Measurements from ENCODE around the gene VAV3.
"Not testable (repeated sequence)": the region's sequence is repeated elsewhere in the genome, so short reads cannot be mapped to it uniquely, and the experiment has no call there.

The VAV3 gene

DNA sequence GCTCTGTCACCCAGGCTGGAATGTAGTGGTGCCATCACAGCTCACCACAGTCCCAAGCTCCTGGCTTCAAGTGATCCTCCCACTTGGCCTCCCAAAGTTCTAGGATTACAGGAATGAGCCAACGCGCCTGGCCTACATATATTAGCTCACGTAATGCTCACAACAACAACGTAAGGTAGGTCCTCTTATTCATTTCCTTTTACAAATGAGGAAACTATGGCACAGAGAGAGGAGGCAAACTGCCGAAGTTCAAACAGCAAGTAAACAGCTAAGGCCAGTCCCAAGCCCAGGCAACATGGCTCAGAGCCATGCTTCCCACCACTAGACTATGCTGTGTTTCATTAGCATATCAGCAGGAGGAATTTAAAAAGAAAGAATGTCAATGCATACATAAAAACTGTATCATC, 284.4 kb downstream of the VAV3 start:
- no peak for DNase-seq (ENCODE audit: low spot score)

DNA sequence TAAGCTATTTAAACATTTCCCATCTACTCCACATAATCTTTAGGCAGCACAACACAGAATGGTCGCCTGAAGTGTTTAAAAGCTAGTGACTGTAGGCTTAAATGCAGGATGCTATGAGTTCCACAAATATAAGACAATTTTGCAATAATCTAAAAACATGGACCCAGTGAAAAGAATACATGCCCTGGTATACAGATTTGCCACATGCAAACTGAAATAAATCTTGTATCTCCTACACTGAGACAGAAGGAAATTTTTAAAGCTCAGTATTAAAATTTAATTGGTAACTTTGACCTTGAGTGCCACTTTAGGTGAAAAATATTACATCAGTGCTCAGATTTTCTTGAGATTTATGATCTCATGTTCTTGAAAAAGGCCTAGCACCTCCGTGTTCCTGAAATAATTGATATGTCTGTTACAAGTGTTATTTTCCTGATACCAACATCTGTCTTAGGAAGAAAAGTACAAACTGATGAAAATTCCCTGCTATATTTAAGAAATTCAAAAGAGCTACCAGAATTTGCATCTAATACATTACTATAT, 285.5 kb downstream of the VAV3 start:
- no peak for DNase-seq (ENCODE audit: low spot score)

DNA sequence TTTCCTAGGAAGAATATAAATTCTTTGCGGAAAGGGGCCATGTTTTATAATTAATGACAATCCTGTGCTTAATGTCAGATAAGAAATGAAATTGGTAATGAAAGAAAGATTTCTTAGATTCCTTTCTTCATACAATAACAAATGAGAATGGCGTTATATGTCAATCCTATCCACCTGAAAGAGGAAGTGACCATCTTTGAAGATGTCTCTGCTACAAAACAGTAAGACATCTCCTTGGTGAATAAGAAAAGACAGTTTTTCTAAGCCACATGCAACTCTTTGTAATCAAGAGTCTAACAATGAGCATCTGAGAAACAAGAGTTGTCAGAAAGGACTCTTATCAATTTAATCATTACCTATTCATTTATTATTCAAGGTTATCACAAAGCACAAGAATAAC, 286.0 kb downstream of the VAV3 start:
- DNase-seq (ENCODE audit: low spot score), result no peak

- DNase-seq (ENCODE audit: low spot score), result no peak
Measured at GRCh38 chr1:107677697-107678096, 287.3 kb downstream of the VAV3 start.

GRCh38 chr1:107674486-107674885, 290.5 kb downstream of the VAV3 start:
- DNase-seq (ENCODE audit: low spot score), result no peak

DNA sequence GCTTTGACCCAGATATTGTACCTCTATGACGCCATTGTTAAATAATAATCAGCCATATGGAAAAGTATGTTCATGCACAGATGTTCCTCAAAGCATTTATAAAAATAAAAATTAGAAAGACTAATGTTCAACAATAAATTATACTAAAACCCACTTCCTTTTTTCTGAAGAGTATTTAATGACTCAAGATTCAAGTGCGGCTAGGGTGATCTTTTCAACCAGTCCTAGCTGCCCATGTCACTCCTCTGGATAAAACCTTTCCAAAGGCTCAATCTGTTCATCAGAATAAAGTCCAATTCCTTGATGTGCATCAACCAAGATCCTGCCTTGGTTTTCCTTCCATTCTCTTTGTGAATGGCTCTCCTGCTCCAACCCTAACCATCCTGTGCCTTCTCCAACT, 292.0 kb downstream of the VAV3 start:
- DNase-seq (ENCODE audit: low spot score), result no peak

DNA sequence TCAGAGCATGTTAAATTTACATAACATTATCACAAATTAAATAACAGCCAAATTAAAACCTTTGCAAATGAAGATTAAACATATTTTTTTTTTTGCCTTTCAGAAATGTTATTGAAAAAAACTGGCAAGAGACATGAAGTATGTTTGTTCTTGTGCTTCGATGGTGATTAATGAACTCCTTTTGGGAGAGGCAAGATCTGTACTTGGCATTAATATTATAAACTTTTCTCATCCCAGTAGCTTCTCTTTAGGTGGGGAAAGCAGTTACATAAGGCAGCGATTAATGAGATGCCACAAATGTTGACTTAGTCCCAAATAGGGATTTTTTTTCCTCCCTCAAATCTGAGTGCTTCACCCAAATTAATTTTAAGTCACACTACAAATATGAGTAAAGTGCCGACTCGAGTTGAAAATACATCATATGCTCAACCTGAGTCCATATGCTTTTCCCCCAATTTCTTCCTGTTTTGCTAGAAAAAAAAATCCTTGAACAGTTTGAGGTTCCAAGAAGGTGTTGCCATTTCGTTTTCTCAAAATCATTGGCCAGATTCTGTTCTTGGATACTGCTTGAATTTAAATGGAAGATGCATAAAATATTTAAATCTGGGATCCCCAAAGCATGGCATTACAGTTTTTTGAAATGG, 294.5 kb downstream of the VAV3 start:
- no peak for DNase-seq (ENCODE audit: low spot score)

GRCh38 chr1:107669996-107670395, 295.0 kb downstream of the VAV3 start:
- DNase-seq (ENCODE audit: low spot score), result peak; percentile 5

- no peak for DNase-seq (ENCODE audit: low spot score)
Measured at GRCh38 chr1:107668762-107669161, 296.2 kb downstream of the VAV3 start.

DNA sequence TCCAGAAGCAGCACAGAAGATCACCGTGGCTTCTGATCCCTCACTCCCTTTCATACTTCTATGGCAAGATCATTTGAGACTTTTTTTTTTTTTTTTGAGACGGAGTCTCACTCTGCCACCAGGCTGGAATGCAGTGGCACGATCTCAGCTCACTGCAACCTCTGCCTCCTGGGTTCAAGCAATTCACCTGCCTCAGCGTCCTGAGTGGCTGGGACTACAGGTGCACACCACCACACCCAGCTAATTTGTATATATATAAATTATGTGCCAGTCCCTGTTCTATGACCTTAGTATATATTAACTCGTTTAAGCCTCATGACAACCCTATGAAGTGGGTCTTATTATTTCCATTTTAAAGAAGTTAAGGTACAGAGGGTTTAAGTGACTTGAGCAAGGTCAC, 298.5 kb downstream of the VAV3 start:
- no peak for DNase-seq (ENCODE audit: low spot score)

DNA sequence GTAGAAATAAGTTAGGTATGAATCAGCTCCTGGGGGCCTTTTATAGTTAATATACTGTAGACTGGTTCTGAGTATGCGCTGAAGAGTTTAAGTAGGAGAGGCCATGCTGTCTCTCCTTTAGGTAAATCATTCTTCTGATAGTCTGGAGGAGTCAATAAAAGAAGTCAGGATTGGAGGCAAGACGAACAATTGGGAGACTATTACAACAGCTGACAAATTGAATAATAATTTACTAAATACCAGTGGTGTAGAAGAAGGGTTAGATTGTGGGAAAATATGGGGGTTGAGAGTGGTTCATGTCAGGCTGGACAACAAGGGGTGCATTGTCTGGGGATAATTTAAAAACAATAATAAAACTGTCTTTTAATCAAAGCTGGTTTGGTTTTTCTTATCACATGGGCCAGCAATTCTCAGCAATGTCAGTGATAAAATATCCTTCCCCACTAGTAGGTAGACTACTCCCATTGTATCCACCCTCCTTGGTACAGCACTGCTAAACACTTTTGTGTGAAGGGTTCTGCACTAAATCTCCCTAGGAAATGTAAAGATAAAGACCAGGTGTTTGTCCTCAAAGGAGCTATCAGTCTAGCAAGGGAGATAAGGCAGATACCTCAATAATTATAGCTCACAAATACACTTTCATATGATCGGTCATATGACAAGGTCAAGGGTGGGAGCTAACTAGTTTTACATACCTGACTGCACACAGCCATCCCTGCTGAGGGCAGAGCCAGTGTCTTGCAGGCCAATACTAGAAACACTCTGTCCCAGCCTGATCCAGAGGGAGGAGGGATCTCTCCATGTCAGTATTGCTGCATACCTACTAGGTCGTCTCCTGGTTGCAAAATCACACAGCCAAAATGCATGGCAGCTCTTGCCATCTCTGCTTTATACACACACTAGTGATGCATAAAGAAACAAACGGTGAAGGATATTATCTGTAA, 299.7 kb downstream of the VAV3 start:
- no peak for DNase-seq (ENCODE audit: low spot score)

- no peak for DNase-seq (ENCODE audit: low spot score)
Measured at GRCh38 chr1:107662971-107663370, 302.0 kb downstream of the VAV3 start.

GRCh38 chr1:107661158-107661557, 303.8 kb downstream of the VAV3 start:
- no peak for DNase-seq (ENCODE audit: low spot score)

DNA sequence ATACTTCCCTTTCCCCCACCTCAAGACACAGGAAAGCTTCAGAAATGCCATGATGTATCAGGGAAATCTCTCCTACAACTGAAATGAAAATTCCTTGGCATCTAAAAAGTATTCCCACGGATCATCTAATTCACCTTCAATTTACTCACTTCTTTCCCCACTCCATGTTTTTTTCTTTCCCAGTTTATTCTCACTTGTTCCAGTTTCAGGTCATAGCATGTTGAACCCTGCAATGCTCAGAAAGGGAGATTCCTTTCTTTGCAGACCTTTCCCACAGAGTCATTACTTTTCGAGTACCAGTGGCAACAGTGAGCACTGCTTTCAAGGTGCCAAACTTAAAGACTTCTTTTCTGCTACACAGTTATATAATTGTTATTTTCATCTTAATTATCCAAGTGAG, 305.0 kb downstream of the VAV3 start:
- DNase-seq (ENCODE audit: low spot score), result no peak

GRCh38 chr1:107657356-107657755, 307.6 kb downstream of the VAV3 start:
- no peak for DNase-seq (ENCODE audit: low spot score)

DNA sequence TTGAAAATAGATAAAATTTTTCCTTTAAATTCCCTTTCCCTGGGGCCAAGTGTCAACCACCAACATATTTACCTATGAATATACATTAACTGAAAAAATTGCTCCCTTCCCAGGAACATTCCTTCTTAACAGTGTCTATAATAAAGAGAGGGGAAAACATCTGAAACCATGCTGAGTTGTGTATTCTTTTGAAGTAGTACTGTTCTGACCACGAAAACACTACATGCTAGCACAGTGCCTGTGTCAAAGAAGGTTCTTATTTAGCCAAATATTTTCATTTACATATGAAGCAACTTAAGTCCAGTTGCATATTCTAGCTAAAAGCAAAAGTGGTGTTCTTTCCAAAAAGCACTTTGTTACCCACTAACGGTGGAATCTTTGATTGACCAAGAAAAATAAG, 311.2 kb downstream of the VAV3 start:
- DNase-seq (ENCODE audit: low spot score), result no peak

GRCh38 chr1:107653005-107653404, 312.0 kb downstream of the VAV3 start:
- no peak for DNase-seq (ENCODE audit: low spot score)

- not testable (repeated sequence) for DNase-seq (ENCODE audit: low spot score)
Measured at GRCh38 chr1:107650825-107651224, 314.2 kb downstream of the VAV3 start.

DNA sequence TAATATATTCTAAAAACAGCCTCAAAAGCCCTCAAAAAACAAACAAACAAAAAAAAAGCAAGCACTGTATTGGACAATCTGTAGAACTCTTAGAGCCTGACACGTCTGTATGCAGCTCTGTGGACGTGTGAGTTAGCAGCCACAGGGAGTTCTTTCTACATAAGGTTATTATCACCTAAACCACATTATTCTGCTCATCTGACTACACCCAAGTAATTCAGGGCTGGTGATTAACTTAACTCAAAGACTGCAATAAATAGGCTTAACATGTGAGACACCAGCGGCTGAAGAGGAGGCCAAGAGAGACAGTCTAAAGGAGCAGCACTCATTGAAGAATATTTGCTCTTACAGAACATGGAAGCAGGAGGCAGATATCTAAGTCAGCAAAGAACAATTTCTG, 316.0 kb downstream of the VAV3 start:
- no peak for DNase-seq (ENCODE audit: low spot score)

DNA sequence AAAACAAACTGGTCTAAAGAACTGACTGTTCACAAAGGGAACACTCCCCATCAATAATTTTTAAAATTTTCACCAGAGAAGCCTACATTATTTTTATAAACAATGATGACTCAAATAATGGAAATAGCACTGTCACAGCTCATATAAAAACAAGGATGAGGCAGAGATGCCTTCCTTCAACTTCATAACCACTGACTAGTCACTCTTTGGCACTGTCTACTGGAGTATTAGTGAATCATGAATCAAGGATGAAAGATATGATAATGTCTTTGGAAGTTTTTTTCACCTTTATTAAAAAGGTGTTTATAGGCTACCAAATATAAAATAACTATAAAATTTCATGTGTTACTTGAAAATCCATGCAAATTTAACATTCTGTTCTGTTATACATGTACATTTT, 316.9 kb downstream of the VAV3 start:
- DNase-seq (ENCODE audit: low spot score), result peak; percentile 47

GRCh38 chr1:107647012-107647411, 318.0 kb downstream of the VAV3 start:
- DNase-seq (ENCODE audit: low spot score), result no peak

GRCh38 chr1:107643766-107644165, 321.2 kb downstream of the VAV3 start:
- no peak for DNase-seq (ENCODE audit: low spot score)

DNA sequence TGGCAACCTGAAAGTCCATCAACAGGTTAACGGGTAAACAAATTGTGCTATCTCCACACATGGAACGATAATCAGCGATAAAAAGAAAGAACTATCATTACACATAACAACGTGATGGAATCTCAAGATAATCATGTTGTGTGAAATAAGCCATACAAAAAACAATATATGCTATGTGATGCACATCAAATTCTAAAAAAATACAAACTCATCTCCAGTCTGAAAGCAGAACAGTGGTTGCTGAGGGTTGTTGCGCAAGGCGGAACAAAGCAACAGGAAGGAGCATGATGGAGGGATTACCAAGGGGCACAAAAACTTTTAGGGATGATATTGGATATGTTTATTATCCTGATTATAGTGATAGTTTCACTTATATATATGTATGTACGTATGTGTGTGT, 324.8 kb downstream of the VAV3 start:
- no peak for DNase-seq (ENCODE audit: low spot score)

Data from kidney capillary endothelial cell (primary cell).